LNCAP (cell line): ENCODE data around the gene NFATC2.

ENCODE experiments used
- CTCF ChIP-seq: fragments of 450-650 bp; IDR thresholded peaks from 2 replicates; pipeline ENCODE4 v1.5.1; 2017; ENCODE audit warnings: mild to moderate bottlenecking

Gene NFATC2

GRCh38 chr20:51494241-51495110, 48.0 kb downstream of the NFATC2 start:
- TF ChIP-seq CTCF, result no peak

GRCh38 chr20:51493346-51493791, 49.1 kb downstream of the NFATC2 start:
- no peak for TF ChIP-seq CTCF

- TF ChIP-seq CTCF, result no peak
Observed at GRCh38 chr20:51492167-51493092, 50.1 kb downstream of the NFATC2 start.

GRCh38 chr20:51491393-51491792, 51.1 kb downstream of the NFATC2 start:
- TF ChIP-seq CTCF, result no peak

GRCh38 chr20:51490635-51491034, 51.9 kb downstream of the NFATC2 start:
- no peak for TF ChIP-seq CTCF

- TF ChIP-seq CTCF, result no peak
Observed at GRCh38 chr20:51489611-51490010, 52.9 kb downstream of the NFATC2 start.

- no peak for TF ChIP-seq CTCF
Observed at GRCh38 chr20:51488331-51488730, 54.2 kb downstream of the NFATC2 start.
